Head of caudate nucleus (tissue), 42 donors: ENCODE results near the gene MAPK10.
"Not testable (repeated sequence)": the region's sequence is repeated elsewhere in the genome, so short reads cannot be mapped to it uniquely, and the experiment has no call there.

ENCODE experiments used
- DNase-seq, 42 donors: peaks; one replicate each; pipeline versions ENCODE4 v3.0.0 to v3.0.0-alpha.2; 2020 to 2021; ENCODE audit warnings: mixed read lengths in 7 of 42
- intact Hi-C: fragments of 100-400 bp; cut with DNase I; formaldehyde crosslinking; loops from one replicate; pipeline ENCODE4 v1.15.0; 2022

Gene MAPK10

DNA sequence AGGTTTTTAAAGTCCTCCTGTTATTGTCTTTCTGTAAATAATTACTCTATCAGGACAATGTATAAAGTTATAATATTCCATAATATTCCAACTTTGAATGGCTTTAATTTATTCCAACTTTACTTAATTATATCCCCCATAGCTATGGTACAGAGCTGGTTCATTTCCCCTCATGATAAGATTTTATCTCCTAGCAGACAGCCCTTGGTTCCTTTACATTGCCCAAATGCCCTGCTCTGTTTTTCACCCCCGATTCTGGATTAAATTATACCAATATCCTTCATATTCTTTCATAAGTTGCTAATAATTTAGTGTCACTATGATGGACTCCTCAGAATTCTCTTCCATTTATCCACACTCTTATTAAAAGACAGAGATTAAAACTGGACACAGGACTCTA is 340.5 kb downstream of the MAPK10 start:
- no peak for DNase-seq
- intact Hi-C loops = no loop called here

DNA sequence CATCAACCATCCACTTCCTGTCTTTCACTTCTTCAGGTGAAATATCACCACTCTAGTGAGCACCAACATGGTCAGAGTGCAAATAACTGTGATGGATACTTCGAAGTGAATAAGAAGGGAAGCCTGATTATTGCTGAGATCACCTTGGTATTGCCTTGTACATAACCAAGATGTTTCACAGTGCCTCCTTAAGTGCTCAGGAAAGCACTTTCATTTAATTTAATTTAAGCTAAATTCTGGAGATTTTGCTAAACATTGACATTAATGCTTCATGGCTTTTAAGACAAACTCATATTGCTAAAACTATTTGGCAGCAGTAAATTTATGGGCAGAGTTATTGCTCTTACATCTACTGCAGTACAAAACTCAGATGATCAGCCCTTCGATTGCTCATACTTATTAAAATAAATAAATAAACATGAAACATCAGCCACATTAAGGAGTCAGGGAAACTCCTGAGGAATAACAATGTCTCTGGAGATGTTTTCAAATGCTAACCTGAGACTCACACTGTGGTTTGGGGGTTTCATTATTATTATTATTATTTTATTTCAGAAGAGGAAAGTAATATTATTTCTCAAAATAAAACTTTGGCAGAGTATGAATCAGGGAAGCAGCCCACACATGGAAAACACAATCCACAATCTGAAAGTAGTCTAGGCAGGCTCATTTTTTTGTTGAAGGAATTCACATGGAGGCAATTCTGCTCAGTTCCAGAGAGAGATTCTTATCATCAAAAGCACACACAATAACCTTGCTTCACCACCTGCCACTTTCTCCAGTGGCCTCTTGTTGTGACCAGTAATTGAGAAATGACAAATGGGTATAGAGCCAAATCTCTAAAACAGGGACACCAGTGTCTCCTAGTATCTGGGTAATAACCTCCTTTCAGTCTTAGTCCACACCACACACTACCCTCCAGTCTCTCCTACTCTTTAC is 344.2 kb downstream of the MAPK10 start:
- intact Hi-C loops = no loop called here
- DNase-seq = no peak

GRCh38 chr4:86014599-86014998 is 345.3 kb downstream of the MAPK10 start:
- DNase-seq = no peak
- intact Hi-C loops = no loop called here

GRCh38 chr4:86013621-86014020 is 346.2 kb downstream of the MAPK10 start:
- DNase-seq = no peak
- intact Hi-C loops = no loop called here

DNA sequence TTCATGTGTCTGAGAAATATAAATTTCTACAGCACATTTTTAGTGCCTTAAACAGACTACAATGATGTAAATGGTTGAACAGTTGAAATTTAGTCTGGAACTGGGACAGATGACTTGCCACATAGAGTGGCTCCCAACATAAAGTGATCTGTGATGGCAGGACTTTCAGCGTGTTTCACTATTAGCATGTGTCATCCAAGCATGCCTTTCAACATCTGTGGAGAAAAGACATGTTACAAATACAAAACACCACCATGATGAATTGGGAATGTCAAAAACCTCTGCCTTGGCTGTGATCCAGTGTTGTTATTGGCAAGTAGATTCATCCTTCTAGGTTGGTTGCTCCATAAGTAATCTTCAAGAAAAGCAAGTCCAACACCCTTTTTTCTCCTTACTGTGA is 348.7 kb downstream of the MAPK10 start:
- intact Hi-C loops = no loop called here
- no peak for DNase-seq

GRCh38 chr4:86007042-86007441 is 352.8 kb downstream of the MAPK10 start:
- DNase-seq = no peak
- intact Hi-C loops = no loop called here

DNA sequence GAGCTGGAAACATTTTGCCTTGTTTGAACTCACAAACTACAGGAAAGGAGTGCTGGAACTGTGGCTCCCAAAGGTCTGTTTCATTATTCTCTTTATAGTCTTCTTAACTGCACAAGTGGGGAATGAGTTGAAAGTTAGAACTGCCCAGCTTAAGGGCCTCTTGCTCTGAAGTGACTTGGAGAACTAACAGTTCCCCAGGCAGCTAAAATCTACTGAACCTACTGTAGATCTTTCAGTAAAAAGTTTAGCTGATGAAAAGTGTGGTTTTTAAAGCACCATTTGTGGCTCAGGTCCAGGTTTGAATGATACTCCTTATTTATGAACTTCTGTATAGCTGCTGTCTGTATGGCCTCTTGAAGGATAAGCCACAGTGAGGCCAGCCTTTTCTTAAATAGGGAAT is 353.8 kb downstream of the MAPK10 start:
- intact Hi-C loops = no loop called here
- DNase-seq = no peak

DNA sequence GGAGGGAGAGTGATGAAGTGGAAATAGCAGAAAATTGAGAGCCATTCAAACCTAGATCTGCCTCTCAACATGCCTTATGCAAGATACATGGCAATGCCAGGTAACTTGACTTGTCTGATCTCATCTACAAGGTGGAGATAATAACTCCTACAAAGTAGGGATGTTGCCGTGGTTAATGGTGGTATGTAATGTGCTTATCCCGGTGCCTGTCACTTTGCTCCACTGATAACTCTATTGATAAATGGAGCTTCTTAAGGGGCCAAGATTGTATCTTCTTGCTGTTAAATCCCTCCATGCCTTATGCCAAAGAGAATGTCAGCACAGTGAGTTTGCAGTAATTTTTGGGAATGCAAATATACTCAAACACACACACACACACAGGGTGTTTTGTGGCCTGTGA is 355.8 kb downstream of the MAPK10 start:
- intact Hi-C loops = no loop called here
- DNase-seq = no peak

DNA sequence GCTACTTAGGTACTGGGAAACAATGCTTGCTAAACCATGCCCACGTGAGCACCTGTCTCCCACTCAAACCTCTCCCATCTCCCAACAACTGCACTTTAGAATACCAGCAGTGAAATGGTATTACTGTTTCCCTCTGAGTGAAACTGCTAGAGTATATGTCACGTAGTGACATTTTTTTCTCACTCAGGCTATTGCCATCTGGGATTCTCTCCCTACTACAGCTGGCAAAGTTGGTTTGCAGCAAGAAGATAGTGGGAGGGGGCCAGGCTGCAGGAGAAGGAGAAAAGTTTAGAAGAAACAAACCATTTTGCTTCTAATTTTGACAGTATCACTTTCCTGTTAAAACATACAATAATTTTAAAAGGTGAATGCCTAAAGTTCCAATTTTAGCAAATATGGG is 358.3 kb downstream of the MAPK10 start:
- no peak for DNase-seq
- intact Hi-C loops = no loop called here

DNA sequence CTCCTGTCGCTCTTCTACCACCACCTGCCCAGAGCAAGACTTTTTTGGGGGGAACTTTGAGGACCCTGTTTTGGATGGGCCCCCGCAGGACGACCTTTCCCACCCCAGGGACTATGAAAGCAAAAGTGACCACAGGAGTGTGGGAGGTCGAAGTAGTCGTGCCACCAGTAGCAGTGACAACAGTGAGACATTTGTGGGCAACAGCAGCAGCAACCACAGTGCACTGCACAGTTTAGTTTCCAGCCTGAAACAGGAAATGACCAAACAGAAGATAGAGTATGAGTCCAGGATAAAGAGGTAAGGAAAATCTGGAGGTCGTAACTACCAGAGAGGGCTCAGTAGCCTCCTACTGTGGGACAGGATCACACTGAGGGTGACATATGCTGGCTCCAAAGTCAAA is 364.5 kb downstream of the MAPK10 start:
- intact Hi-C loops = no loop called here

DNA sequence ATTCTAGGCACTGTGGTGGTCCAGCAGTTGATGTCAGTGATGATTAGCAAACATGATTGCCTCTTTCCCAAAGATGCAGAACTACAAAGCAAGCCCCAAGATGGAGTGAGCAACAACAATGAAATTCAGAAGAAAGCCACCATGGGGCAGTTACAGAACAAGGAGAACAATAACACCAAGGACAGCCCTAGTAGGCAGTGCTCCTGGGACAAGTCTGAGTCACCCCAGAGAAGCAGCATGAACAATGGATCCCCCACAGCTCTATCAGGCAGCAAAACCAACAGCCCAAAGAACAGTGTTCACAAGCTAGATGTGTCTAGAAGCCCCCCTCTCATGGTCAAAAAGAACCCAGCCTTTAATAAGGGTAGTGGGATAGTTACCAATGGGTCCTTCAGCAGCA is 365.3 kb downstream of the MAPK10 start:
- intact Hi-C loops = no loop called here

More for the DNA sequence above, 364.5 kb downstream of the MAPK10 start:
- no peak for DNase-seq

DNA sequence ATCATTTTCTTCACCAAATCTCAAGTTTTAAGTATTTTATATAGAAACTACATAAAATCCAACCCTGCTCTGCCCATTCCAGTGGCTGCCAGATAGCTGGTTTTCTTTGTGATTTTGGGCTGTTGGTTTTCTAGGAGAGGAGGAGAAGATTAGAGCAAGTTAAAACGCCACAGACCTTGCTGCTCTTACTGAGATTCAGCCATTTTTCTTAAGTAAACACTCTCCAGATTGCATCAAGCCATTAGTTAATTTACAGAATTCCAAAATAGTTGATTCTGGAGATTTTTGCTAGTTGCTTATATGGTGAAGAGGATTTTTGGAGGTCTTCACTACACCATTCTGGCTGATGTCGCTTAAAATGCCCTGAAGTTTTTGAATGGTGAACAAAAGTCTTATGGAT is 366.2 kb downstream of the MAPK10 start:
- intact Hi-C loops = no loop called here
- no peak for DNase-seq

More for the DNA sequence above, 365.3 kb downstream of the MAPK10 start:
- DNase-seq = no peak

DNA sequence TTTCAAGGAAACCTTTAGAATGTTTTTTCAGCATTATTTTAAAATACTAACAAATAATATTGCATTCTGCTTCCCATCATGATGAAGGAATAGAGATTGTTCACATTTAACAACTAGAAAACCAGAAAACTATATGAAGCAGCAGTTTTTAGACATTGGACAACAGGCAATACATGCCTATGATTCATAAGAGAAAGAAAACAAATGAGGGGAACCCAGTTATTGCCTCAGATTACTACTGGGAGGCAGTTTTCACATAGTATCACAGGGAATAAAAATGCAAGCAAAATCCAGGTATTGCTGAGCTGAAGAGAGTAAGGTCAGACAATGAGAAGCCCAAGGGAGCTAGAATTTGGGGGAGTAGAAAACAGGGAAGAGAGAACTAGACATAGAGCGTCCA is 373.6 kb downstream of the MAPK10 start:
- intact Hi-C loops = no loop called here
- DNase-seq = no peak

DNA sequence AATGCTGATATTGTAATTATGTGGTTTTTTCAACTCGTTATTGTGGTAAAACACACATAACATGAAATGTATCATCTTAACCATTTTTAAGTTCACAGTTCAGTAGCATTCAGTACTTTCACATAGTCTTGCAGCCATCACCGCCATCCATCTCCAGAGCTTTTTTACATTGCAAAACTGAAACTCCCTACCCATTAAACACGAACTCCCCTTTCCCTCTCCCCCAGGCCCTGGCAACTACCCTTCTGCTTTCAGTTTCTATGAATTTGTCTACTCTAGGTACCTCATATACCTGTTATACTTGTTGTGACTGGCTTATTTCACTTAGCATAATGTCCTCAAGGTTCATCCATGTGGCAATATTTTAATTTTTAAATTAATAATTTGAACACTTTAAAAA is 380.6 kb downstream of the MAPK10 start:
- no peak for DNase-seq
- intact Hi-C loops = no loop called here

GRCh38 chr4:85970535-85970934 is 389.3 kb downstream of the MAPK10 start:
- intact Hi-C loops = no loop called here
- no peak for DNase-seq

- DNase-seq = peak in 6 of 42 donors; percentile 2 to 43 (median 6)
- intact Hi-C loops = loop anchor here (10.0 kb wide), 1 partner anchor 824 kb away; no protein-coding TSS in a partner anchor
These were observed 390.7 kb downstream of the MAPK10 start for GRCh38 chr4:85968945-85969819.

DNA sequence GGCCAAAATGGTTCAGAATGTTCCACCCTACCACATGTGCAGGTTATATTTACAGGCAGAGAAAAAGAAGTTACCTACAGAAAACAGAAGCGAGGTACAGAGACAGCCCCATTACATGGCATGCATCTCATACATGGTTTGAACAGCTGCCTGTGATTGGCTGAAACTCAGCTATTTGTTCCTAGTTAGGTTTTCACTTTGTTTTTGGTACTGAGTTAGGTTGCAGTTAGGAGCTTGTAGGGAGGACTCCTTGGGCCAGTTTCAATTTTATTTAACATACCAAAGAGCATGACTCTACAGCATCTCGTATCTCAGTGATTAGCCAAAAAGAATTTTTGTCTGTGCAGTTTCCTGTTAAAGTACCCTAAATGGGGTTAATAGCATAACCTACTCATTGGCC is 392.0 kb downstream of the MAPK10 start:
- no peak for DNase-seq
- intact Hi-C loops = loop anchor here (10.0 kb wide), 1 partner anchor 823 kb away; no protein-coding TSS in a partner anchor

- intact Hi-C loops = loop anchor here (10.0 kb wide), 1 partner anchor 822 kb away; no protein-coding TSS in a partner anchor
- DNase-seq = no peak
These were observed 393.5 kb downstream of the MAPK10 start for GRCh38 chr4:85966373-85966772.

DNA sequence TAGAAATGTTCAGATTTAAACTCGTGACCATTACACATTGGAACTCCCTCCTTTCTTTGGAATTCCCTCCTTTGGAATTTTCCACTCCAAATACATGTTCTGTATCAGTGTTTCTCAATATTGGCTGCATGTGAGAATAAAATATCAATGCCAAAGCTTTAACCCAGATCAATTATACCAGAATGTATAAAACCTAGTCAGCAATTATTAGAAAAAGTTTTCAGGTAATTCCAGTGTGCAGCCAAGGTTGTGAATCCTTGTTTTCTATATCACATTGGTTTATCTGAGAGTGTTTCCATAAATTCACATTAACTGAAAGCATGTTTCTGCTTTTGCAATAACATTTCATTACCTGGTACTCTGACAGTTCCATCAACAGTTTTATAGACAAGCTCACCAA is 394.3 kb downstream of the MAPK10 start:
- intact Hi-C loops = loop anchor here (10.0 kb wide), 1 partner anchor 821 kb away; no protein-coding TSS in a partner anchor

DNA sequence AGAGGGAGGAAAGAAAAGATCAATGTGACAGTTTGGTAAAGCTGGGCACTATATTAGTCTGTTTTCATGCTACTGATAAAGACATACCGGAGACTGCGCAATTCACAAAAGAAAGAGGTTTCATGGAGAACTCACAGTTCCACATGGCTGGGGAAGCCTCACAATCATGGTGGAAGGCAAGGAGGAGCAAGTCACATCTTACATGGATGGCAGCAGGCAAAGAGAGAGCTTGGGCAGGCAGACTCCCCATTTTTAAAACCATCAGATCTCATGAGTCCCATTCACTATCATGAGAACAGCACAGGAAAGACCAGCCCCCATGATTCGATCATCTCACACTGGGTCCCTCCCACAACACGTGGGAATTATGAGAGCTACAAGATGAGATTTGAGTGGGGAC is 394.8 kb downstream of the MAPK10 start:
- intact Hi-C loops = loop anchor here (10.0 kb wide), 1 partner anchor 820 kb away; no protein-coding TSS in a partner anchor
- not testable (repeated sequence) for DNase-seq

More for the DNA sequence above, 394.3 kb downstream of the MAPK10 start:
- no peak for DNase-seq
